K562 (cell line): ENCODE data around the gene PTGES3L. TPM values are rescaled to one million over a fixed set of nuclear protein-coding genes. Genes with fewer than 3 reads are reported as not detected.

Experiments
- CCNT2 ChIP-seq: IDR thresholded peaks from 2 replicates; pipeline ENCODE4 v1.6.1; 2011; ENCODE audit warnings: borderline replicate concordance, low read depth, mild to moderate bottlenecking, moderate library complexity, mixed read lengths, low read length; ENCODE audit not compliant: insufficient read length; ENCODE audit errors: extremely low read depth
- CREBBP ChIP-seq: IDR thresholded peaks from one replicate; pipeline ENCODE4 v1.6.1; 2012; ENCODE audit warnings: low read depth, mild to moderate bottlenecking, control low read depth, inconsistent platforms, low read length
- CREM ChIP-seq: IDR thresholded peaks from 2 replicates; pipeline ENCODE4 v1.6.1; 2014; ENCODE audit warnings: antibody characterized with exemption, low read depth
- HDGF ChIP-seq: fragments of 450-650 bp; IDR thresholded peaks from 2 replicates; pipeline ENCODE4 v1.6.1; 2016
- HNRNPK ChIP-seq: fragments of 200-400 bp; formaldehyde crosslinking; IDR thresholded peaks from one replicate; pipeline ENCODE4 v1.6.1; 2018; ENCODE audit warnings: mild to moderate bottlenecking, low read depth, low read length; ENCODE audit not compliant: poor library complexity, severe bottlenecking
- KDM5B ChIP-seq: fragments of 200-600 bp; sonication (generic); IDR thresholded peaks from 2 replicates; pipeline ENCODE4 v1.6.1; 2012; ENCODE audit warnings: low read depth, mild to moderate bottlenecking, moderate library complexity, low read length, control low read depth, inconsistent platforms; ENCODE audit not compliant: insufficient replicate concordance
- KLF13 ChIP-seq: fragments of 450-650 bp; IDR thresholded peaks from 2 replicates; pipeline ENCODE4 v1.6.1; 2016; ENCODE audit warnings: missing genetic modification characterization, low read depth, mild to moderate bottlenecking, missing compliant biosample characterization, moderate library complexity, borderline replicate concordance
- MAZ ChIP-seq, 2 experiments: fragments of 450-650 bp in 1 of 2; sonication (generic) in 1 of 2; formaldehyde crosslinking; IDR thresholded peaks in 1 of 2; conservative IDR thresholded peaks in 1 of 2; 2 replicates each; pipeline versions ENCODE4 v1.4.0 to v1.5.0; 2020; ENCODE audit warnings: mild to moderate bottlenecking in 1 of 2, missing genetic modification reagents in 1 of 2
- PHF8 ChIP-seq: fragments of 200-600 bp; sonication (generic); IDR thresholded peaks from 2 replicates; pipeline ENCODE4 v1.6.1; 2012; ENCODE audit warnings: mixed run types, mild to moderate bottlenecking, inconsistent platforms, low read length, moderate library complexity, borderline replicate concordance
- RB1 ChIP-seq: fragments of 450-650 bp; IDR thresholded peaks from 2 replicates; pipeline ENCODE4 v1.6.1; 2017; ENCODE audit warnings: low read depth, mild to moderate bottlenecking
- SMAD1 ChIP-seq: fragments of 150-350 bp; IDR thresholded peaks from 2 replicates; pipeline ENCODE4 v1.6.1; 2014; ENCODE audit warnings: low read length, low read depth; ENCODE audit not compliant: partially characterized antibody
- TEAD1 ChIP-seq, 2 experiments: fragments of 450-650 bp in 1 of 2; sonication (generic) in 1 of 2; formaldehyde crosslinking; IDR thresholded peaks; 2 replicates each; pipeline versions ENCODE4 v1.4.0 to v1.8.0; 2020 to 2022; ENCODE audit warnings: mild to moderate bottlenecking in 2 of 2, missing genetic modification reagents in 1 of 2
- ZC3H4 ChIP-seq: sonication (generic); formaldehyde crosslinking; IDR thresholded peaks from 2 replicates; pipeline ENCODE4 v1.9.0; 2021; ENCODE audit warnings: missing genetic modification reagents, borderline replicate concordance
- ZNF263 ChIP-seq: sonication (generic); formaldehyde crosslinking; IDR thresholded peaks from 2 replicates; pipeline ENCODE4 v1.8.0; 2022; ENCODE audit warnings: mild to moderate bottlenecking, missing genetic modification reagents, borderline replicate concordance
- polyA plus RNA-seq, 8 experiments: library from polyadenylated mRNA; depleted of rRNA in 4 of 8; stranded (reverse) in 5 of 8; unstranded in 3 of 8; fragments of >200 nt; fragmentation: Nextera tagmentation in 2 of 8; fragmentation: Illumina TruSeq in 1 of 8; extraction: Ambion mirVana in 2 of 8; extraction: Trizol in 1 of 8; gene quantifications; 2 replicates each; pipeline versions ENCODE4 v1.2.1 to v1.2.3, GENCODE V29; 2011 to 2014; ENCODE audit warnings: inconsistent platforms in 1 of 8, missing spikeins in 1 of 8
- total RNA-seq, 7 experiments: library from RNA; depleted of rRNA in 6 of 7; stranded (reverse); fragments of >200 nt in 6 of 7; fragmentation: Illumina TruSeq in 2 of 7; extraction: Trizol in 2 of 7; gene quantifications; 2 replicates each; pipeline versions ENCODE4 v1.2.1 to v1.2.3, GENCODE V29; 2011 to 2021; ENCODE audit warnings: low replicate concordance in 1 of 7
- TF ChIP-seq, protein P1 (sequence below): fragments of 200-800 bp; sonication (Bioruptor generic); IDR thresholded peaks from 2 replicates; pipeline ENCODE4 v1.6.1; 2017; ENCODE audit warnings: missing genetic modification characterization, missing compliant biosample characterization
- TF ChIP-seq, protein P2 (sequence below): sonication (generic); formaldehyde crosslinking; IDR thresholded peaks from 2 replicates; pipeline ENCODE4 v1.8.0; 2022; ENCODE audit warnings: mild to moderate bottlenecking, missing genetic modification reagents
- TF ChIP-seq, protein P3 (sequence below): sonication (generic); formaldehyde crosslinking; IDR thresholded peaks from 2 replicates; pipeline ENCODE4 v1.8.0; 2022; ENCODE audit warnings: mild to moderate bottlenecking, low read depth, missing genetic modification reagents

The PTGES3L gene
- total and polyA plus RNA-seq, 9 of the 15 experiments (the other 6 are each of a cell fraction or from before 2014, with no cell fraction given) = 6.0 to 16.0 (median 9.6) TPM

DNA sequence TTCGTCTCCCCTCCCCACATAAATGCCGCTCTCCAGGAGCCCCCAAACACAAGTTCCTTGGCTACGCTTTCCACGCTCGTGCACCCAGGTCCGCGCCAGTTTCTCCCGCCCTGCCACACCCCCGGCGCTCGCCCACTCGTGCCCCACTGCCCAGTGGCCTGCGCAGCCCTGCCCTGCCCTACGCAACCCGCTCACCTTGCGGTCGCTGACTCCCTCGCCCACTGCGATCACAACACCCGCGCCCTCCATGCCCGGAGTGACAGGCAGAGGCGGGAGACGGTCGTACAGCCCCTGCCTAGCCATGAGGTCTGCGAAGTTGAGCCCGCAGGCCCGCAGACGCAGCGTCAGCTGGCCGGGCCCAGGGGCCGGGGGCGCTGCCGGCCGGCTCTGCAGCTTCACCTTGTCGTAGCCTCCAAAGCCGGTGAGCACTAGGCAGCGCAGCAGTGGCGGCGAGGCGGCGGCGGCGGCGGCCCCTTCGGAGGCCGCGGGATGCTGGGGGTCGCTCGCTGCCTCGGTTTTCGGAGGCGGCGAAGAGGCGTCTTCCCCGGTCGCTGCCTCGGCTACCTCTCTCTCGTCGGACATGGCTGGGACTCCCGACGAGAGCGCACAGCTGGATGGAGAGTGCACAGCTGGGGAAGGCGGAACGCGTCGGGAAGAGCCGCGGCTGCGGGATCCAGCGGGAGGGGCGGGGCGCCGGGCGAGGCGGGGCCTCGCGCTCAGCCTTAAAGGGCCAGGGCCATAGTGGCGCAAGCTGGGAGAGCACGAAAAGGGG, 42.0 kb upstream of the PTGES3L start, which contains the start of gene VAT1 (continued):
- TF ChIP-seq, protein P1, sequence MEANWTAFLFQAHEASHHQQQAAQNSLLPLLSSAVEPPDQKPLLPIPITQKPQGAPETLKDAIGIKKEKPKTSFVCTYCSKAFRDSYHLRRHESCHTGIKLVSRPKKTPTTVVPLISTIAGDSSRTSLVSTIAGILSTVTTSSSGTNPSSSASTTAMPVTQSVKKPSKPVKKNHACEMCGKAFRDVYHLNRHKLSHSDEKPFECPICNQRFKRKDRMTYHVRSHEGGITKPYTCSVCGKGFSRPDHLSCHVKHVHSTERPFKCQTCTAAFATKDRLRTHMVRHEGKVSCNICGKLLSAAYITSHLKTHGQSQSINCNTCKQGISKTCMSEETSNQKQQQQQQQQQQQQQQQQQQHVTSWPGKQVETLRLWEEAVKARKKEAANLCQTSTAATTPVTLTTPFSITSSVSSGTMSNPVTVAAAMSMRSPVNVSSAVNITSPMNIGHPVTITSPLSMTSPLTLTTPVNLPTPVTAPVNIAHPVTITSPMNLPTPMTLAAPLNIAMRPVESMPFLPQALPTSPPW (CRISPR knock-in tag) = peak; percentile 75
- TF ChIP-seq KDM5B = peak; percentile 4
- peak; percentile 48; the same call in 1 of the 2 replicates for TF ChIP-seq RB1
- no peak for TF ChIP-seq CREBBP
- TF ChIP-seq TEAD1 (CRISPR knock-in tag; IDR thresholded peaks at IDR 0.05) = peak in 1 of 2 experiments; percentile 74; a peak in 1 of 4 replicates
- peak; percentile 62 to 69 for TF ChIP-seq MAZ (CRISPR knock-in tag; conservative IDR thresholded peaks at IDR 0.05 in 1 of 2, IDR thresholded peaks at IDR 0.05 in 1 of 2)
- peak; percentile 59 for TF ChIP-seq CCNT2
- TF ChIP-seq ZNF263 = 0 out of 2 replicates have a peak, but pooled peaks have one; percentile 28
- peak; percentile 37 for TF ChIP-seq SMAD1
- peak; percentile 41 for TF ChIP-seq CREM
- peak; percentile 47; the same call in 1 of the 2 replicates for TF ChIP-seq KLF13
- TF ChIP-seq HDGF = no peak
- TF ChIP-seq HNRNPK = peak; percentile 29
- TF ChIP-seq, protein P2, sequence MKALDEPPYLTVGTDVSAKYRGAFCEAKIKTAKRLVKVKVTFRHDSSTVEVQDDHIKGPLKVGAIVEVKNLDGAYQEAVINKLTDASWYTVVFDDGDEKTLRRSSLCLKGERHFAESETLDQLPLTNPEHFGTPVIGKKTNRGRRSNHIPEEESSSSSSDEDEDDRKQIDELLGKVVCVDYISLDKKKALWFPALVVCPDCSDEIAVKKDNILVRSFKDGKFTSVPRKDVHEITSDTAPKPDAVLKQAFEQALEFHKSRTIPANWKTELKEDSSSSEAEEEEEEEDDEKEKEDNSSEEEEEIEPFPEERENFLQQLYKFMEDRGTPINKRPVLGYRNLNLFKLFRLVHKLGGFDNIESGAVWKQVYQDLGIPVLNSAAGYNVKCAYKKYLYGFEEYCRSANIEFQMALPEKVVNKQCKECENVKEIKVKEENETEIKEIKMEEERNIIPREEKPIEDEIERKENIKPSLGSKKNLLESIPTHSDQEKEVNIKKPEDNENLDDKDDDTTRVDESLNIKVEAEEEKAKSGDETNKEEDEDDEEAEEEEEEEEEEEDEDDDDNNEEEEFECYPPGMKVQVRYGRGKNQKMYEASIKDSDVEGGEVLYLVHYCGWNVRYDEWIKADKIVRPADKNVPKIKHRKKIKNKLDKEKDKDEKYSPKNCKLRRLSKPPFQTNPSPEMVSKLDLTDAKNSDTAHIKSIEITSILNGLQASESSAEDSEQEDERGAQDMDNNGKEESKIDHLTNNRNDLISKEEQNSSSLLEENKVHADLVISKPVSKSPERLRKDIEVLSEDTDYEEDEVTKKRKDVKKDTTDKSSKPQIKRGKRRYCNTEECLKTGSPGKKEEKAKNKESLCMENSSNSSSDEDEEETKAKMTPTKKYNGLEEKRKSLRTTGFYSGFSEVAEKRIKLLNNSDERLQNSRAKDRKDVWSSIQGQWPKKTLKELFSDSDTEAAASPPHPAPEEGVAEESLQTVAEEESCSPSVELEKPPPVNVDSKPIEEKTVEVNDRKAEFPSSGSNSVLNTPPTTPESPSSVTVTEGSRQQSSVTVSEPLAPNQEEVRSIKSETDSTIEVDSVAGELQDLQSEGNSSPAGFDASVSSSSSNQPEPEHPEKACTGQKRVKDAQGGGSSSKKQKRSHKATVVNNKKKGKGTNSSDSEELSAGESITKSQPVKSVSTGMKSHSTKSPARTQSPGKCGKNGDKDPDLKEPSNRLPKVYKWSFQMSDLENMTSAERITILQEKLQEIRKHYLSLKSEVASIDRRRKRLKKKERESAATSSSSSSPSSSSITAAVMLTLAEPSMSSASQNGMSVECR (CRISPR knock-in tag) = peak; percentile 95
- TF ChIP-seq PHF8 = peak; percentile 15; the same call in 1 of the 2 replicates
- TF ChIP-seq, protein P3, sequence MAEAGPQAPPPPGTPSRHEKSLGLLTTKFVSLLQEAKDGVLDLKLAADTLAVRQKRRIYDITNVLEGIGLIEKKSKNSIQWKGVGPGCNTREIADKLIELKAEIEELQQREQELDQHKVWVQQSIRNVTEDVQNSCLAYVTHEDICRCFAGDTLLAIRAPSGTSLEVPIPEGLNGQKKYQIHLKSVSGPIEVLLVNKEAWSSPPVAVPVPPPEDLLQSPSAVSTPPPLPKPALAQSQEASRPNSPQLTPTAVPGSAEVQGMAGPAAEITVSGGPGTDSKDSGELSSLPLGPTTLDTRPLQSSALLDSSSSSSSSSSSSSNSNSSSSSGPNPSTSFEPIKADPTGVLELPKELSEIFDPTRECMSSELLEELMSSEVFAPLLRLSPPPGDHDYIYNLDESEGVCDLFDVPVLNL (CRISPR knock-in tag) = 0 out of 2 replicates have a peak, but pooled peaks have one; percentile 31
- TF ChIP-seq ZC3H4 (CRISPR knock-in tag) = peak; percentile 66; the same call in 1 of the 2 replicates
